Thyroid gland (tissue), 4 donors: ENCODE results near the gene OLFM1. TPM values are rescaled to one million over a fixed set of nuclear protein-coding genes. Genes with fewer than 3 reads are reported as not detected.

ENCODE experiments used
- DNase-seq, 2 donors: peaks; one replicate each; pipeline ENCODE4 v3.0.0-alpha.2; 2019
- H3K27ac ChIP-seq, 3 donors: fragments of 200-600 bp; sonication (generic); 1 replicate in 2 of 3; 2 replicates in 1 of 3; pipeline ENCODE4 v1.5.1; 2016 to 2019; ENCODE audit warnings: mild to moderate bottlenecking in 1 of 3, moderate library complexity in 1 of 3
- H3K27me3 ChIP-seq: fragments of 200-600 bp; sonication (generic); one replicate; pipeline ENCODE4 v1.5.1; 2019
- H3K36me3 ChIP-seq, 2 donors: fragments of 200-600 bp; sonication (generic); one replicate each; pipeline ENCODE4 v1.5.1; 2016 to 2019
- H3K4me1 ChIP-seq, 2 donors: fragments of 200-600 bp; sonication (generic); one replicate each; pipeline ENCODE4 v1.5.1; 2017 to 2019
- H3K4me3 ChIP-seq, 3 donors: fragments of 200-600 bp; sonication (generic); replicated peaks in 1 of 3; 1 replicate in 2 of 3; 2 replicates in 1 of 3; pipeline ENCODE4 v1.5.1; 2016; ENCODE audit warnings: mild to moderate bottlenecking in 1 of 3
- H3K9me3 ChIP-seq: fragments of 200-600 bp; sonication (generic); one replicate; pipeline ENCODE4 v1.5.1; 2017
- POLR2A ChIP-seq, 2 donors: fragments of 450-650 bp; IDR thresholded peaks; one replicate each; pipeline ENCODE4 v1.6.1; 2017; ENCODE audit warnings: antibody characterized with exemption in 2 of 2, mild to moderate bottlenecking in 2 of 2, moderate library complexity in 1 of 2
- WGBS, 2 donors: methylation state at CpG; one replicate each; pipeline ENCODE4 v1.1.5; 2017; 5-methylcytosine and 5-hydroxymethylcytosine counted together
- intact Hi-C: fragments of 100-400 bp; cut with DNase I; formaldehyde crosslinking; loops from one replicate; pipeline ENCODE4 v1.15.1; 2023
- total RNA-seq, 4 donors: library from RNA; depleted of rRNA; stranded (reverse); fragments of >200 nt; gene quantifications; one replicate each; pipeline ENCODE4 v1.2.3, GENCODE V29; 2016
- TF ChIP-seq, protein P1 (sequence below), 6 experiments: fragments of 200-600 bp in 3 of 6; fragments of 450-650 bp in 3 of 6; sonication (generic) in 3 of 6; IDR thresholded peaks; one replicate each; pipeline ENCODE4 v1.5.1; 2016 to 2019; ENCODE audit warnings: antibody characterized with exemption in 6 of 6, mild to moderate bottlenecking in 2 of 6, inconsistent platforms in 1 of 6, moderate library complexity in 1 of 6

OLFM1 gene
- total RNA-seq, 4 donors from 2014 or later, result 7.2 to 25.8 (median 17.4) TPM

DNA sequence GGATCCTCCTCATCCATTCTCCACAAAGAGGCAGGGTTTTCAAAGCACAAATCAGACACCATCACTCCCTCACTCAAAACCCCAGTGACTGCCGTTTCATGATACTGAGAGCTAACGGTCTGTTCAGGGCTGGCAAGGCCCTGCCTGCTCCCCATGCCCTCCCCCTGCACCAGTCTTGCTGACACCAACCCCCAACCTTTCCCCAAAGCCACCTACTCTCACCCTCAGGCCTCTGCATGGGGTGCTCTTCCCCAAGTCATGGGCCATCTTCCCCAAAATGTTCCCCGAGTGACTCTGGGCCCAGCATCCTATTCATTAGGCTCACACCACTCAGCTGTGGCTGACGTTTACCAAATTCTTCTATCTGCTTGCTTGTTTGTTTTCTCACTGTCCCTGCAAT lies 21.7 kb upstream of the OLFM1 start:
- H3K27me3 ChIP-seq, result peaks cover 3% of the 10 kb centered on the region
- TF ChIP-seq POLR2A (IDR thresholded peaks at IDR 0.05), result no peak
- TF ChIP-seq, protein P1, sequence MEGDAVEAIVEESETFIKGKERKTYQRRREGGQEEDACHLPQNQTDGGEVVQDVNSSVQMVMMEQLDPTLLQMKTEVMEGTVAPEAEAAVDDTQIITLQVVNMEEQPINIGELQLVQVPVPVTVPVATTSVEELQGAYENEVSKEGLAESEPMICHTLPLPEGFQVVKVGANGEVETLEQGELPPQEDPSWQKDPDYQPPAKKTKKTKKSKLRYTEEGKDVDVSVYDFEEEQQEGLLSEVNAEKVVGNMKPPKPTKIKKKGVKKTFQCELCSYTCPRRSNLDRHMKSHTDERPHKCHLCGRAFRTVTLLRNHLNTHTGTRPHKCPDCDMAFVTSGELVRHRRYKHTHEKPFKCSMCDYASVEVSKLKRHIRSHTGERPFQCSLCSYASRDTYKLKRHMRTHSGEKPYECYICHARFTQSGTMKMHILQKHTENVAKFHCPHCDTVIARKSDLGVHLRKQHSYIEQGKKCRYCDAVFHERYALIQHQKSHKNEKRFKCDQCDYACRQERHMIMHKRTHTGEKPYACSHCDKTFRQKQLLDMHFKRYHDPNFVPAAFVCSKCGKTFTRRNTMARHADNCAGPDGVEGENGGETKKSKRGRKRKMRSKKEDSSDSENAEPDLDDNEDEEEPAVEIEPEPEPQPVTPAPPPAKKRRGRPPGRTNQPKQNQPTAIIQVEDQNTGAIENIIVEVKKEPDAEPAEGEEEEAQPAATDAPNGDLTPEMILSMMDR (IDR thresholded peaks at IDR 0.05), result no peak

DNA sequence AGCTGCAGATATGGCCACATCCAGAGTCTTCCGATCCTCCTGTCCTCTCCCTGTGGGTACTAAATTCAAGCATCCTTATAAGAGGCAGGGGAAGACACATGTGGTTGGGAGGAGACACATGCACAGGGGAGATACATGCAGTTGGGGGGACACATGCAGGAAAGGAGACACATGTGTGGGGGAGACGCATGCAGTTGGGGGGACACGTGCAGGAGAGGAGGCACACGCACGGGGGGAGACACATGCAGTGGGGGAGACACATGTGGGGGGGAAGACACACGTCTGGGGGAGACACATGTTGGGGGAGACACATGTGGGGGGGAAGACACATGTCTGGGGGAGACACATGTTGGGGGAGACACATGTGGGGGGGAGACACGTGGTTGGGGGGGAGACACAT lies 21.2 kb upstream of the OLFM1 start:
- no peak for DNase-seq
- no peak overlapping the region for H3K27ac ChIP-seq
- 83 to 95% methylated on average over 5 to 7 of the region's 7 CpGs for WGBS, 2 donors
- peaks cover 3% of the 10 kb centered on the region for H3K27me3 ChIP-seq
- TF ChIP-seq, protein P1 (IDR thresholded peaks at IDR 0.05), result no peak
- TF ChIP-seq POLR2A (IDR thresholded peaks at IDR 0.05), result no peak
- H3K36me3 ChIP-seq, result no peaks in the 10 kb centered on the region
- no peak overlapping the region for H3K4me3 ChIP-seq
- H3K9me3 ChIP-seq, result no peaks in the 10 kb centered on the region
- intact Hi-C loops, result no loop called here
- H3K4me1 ChIP-seq, result no peaks in the 10 kb centered on the region

More for the DNA sequence above, 21.7 kb upstream of the OLFM1 start:
- no peak overlapping the region for H3K4me3 ChIP-seq
- no peak overlapping the region for H3K27ac ChIP-seq
- DNase-seq, result no peak
- H3K36me3 ChIP-seq, result no peaks in the 10 kb centered on the region
- 55 to 70% methylated on average over 4 of the region's 4 CpGs for WGBS, 2 donors
- no peaks in the 10 kb centered on the region for H3K4me1 ChIP-seq
- H3K9me3 ChIP-seq, result no peaks in the 10 kb centered on the region
- intact Hi-C loops, result no loop called here

DNA sequence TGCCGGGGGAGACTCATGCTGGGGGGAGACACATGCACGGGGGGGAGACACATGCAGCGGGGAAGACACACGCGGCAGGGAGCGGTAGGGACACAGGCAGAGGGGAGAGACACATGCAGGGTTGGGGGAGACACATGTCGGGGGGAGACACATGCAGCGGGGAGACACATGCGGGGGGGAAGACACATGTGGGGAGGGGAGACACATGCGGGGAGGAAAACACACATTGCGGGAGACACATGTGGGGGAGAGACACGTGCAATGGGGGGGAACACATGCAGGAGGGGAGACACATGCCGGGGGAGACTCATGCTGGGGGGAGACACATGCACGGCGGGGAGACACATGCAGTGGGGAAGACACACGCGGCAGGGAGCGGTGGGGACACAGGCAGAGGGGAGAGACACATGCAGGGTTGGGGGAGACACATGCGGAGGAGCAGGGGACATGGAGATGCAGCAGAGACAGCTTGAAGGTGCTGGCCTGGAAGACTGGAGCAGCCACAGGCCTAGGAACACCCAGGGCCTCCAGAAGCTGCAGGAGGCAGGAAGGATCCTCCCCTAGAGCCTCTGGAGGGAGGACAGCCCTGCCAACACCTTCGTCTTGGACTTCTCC lies 20.3 kb upstream of the OLFM1 start:
- no peak for DNase-seq
- WGBS, 2 donors, result 82 to 86% methylated on average over 18 to 20 of the region's 20 CpGs
- TF ChIP-seq, protein P1 (IDR thresholded peaks at IDR 0.05), result no peak
- no peak for TF ChIP-seq POLR2A (IDR thresholded peaks at IDR 0.05)
- intact Hi-C loops, result no loop called here
- H3K9me3 ChIP-seq, result no peaks in the 10 kb centered on the region
- no peaks in the 10 kb centered on the region for H3K36me3 ChIP-seq
- no peak overlapping the region for H3K27ac ChIP-seq
- no peaks in the 10 kb centered on the region for H3K4me1 ChIP-seq
- no peak overlapping the region for H3K4me3 ChIP-seq
- peaks cover 3% of the 10 kb centered on the region for H3K27me3 ChIP-seq

DNA sequence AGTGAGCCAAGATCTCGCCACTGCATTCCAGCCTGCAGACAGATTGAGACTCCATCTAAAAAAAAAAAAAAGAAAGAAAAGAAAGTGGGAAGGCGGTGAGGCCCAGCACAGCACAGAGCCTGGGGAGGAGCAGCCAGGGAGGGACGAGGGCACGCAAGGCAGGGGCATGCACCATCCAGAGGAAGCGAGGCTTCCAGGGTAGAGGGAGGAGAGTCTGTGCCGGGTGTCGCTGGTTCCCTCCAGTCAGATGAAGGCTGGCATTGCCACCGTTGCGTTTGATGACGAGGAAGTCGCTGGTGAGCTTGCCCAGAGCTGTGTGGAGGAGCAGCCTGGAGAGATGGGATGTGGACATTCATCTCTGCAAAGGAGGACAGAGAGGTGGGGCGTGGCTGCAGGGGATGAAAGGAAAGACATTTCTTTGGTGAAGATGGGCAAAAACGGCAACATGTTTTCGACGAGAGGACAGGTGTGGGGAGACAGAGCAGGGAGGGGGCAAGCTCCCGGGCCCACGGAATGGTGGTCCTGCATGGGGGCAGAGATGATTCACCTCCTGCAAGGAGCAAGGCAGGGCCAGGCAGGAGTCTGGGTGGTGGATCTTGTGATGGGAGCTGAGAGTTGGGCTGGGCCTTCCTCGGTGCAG lies 18.6 kb upstream of the OLFM1 start:
- TF ChIP-seq, protein P1 (IDR thresholded peaks at IDR 0.05), result no peak
- TF ChIP-seq POLR2A (IDR thresholded peaks at IDR 0.05), result no peak
- peaks cover 3% of the 10 kb centered on the region for H3K27me3 ChIP-seq
- no peaks in the 10 kb centered on the region for H3K4me1 ChIP-seq
- no peaks in the 10 kb centered on the region for H3K9me3 ChIP-seq
- no peak overlapping the region for H3K4me3 ChIP-seq
- no peak overlapping the region for H3K27ac ChIP-seq
- H3K36me3 ChIP-seq, result no peaks in the 10 kb centered on the region
- intact Hi-C loops, result no loop called here
- 82 to 83% methylated on average over 18 of the region's 18 CpGs for WGBS, 2 donors
- no peak for DNase-seq

DNA sequence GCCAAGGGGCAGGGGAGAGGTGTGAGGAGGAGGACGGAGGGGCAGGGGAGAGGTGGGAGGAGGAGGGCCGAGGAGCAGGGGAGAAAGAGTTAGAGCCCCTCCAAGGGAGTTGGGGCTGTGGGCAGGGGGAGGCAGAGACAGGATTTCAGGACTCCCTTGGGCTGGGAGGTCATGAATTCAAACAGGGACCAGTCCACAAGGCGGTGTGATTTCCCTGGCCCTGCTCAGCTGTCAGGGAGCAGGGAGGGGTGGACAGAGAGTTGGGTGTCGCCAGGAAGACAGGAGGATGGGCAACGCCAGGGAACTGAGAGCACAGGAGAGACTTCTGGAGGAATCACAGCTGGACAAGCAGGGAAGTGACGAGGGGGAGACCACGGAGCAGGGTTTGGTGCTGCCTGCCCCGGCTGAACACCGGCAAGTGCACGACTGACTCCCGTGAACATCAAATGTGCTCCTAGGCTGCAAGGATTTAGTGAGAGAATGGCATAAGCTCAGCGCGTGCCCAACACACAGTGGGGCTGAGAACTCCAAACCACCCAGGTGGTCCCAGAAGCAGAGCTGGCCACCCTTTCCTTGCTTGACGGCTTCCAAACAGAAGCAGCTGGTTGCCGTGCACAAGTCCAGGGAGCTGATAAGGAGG lies 17.8 kb upstream of the OLFM1 start:
- no peak for TF ChIP-seq POLR2A (IDR thresholded peaks at IDR 0.05)
- TF ChIP-seq, protein P1 (IDR thresholded peaks at IDR 0.05), result no peak
- no peaks in the 10 kb centered on the region for H3K9me3 ChIP-seq
- H3K27me3 ChIP-seq, result peaks cover 3% of the 10 kb centered on the region
- no peaks in the 10 kb centered on the region for H3K36me3 ChIP-seq
- intact Hi-C loops, result no loop called here
- H3K4me3 ChIP-seq, result no peak overlapping the region
- WGBS, 2 donors, result 42 to 47% methylated on average over 11 to 15 of the region's 15 CpGs
- H3K4me1 ChIP-seq, result no peaks in the 10 kb centered on the region
- no peak for DNase-seq
- H3K27ac ChIP-seq, result no peak overlapping the region
